ENCODE measurements around the gene IL25.

Gene IL25

DNA sequence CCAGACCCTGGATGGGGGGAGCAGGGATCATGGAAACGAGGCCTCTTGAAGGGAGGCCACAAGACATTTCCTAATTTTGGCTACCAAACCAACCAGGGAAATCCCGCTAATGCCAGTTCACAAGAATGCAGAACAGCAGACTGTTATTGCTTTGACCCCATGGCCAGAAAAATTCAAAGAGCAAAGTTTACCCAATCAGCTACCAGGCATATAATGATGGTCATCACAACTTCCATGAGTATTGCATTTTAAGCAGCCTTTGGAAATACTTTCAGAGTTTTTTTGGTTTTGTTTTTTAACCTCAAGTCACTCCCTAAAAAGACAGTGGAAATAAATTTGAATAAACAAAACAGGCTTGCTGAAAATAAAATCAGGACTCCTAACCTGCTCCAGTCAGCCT is at the start of gene IL25:
IL25 (plus strand) TSS at position 301 of the 400 bp plus-strand sequence.
- Histone ChIP-seq H3K27ac (ENCODE audit: low read depth, low read length) (no peak within 1 kb of the TSS), H4K20me1 (ENCODE audit: low read depth, low read length) (no peaks in the 10 kb centered on the region), H3F3A (ENCODE audit: insufficient read depth) (no peaks in the 10 kb centered on the region), H3K36me3 (ENCODE audit: low read length) (no peaks in the 10 kb centered on the region), H2AFZ (ENCODE audit: low read depth, low read length, severe bottlenecking) (no peak within 1 kb of the TSS), H3K9me2 (replicated peaks; ENCODE audit: insufficient read depth, low read length) (no peaks in the 10 kb centered on the region), H3K9ac (ENCODE audit: low read length) (no peak within 1 kb of the TSS), H3K4me3 (ENCODE audit: insufficient read depth, low read length, poor library complexity, severe bottlenecking) (no peak within 1 kb of the TSS), H3K9me3 (ENCODE audit: insufficient read depth, low read length) (no peaks in the 10 kb centered on the region), H3K79me2 (ENCODE audit: insufficient read depth, low read length) (no peaks in the 10 kb centered on the region), H3K27me3 (ENCODE audit: low read length) (no peaks in the 10 kb centered on the region), H3K4me2 (ENCODE audit: low read depth, low read length, poor library complexity, severe bottlenecking) (no peak within 1 kb of the TSS)
- TF ChIP-seq, protein P1, sequence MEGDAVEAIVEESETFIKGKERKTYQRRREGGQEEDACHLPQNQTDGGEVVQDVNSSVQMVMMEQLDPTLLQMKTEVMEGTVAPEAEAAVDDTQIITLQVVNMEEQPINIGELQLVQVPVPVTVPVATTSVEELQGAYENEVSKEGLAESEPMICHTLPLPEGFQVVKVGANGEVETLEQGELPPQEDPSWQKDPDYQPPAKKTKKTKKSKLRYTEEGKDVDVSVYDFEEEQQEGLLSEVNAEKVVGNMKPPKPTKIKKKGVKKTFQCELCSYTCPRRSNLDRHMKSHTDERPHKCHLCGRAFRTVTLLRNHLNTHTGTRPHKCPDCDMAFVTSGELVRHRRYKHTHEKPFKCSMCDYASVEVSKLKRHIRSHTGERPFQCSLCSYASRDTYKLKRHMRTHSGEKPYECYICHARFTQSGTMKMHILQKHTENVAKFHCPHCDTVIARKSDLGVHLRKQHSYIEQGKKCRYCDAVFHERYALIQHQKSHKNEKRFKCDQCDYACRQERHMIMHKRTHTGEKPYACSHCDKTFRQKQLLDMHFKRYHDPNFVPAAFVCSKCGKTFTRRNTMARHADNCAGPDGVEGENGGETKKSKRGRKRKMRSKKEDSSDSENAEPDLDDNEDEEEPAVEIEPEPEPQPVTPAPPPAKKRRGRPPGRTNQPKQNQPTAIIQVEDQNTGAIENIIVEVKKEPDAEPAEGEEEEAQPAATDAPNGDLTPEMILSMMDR (IDR thresholded peaks at IDR 0.05; ENCODE audit: insufficient read depth, low read length, poor library complexity, severe bottlenecking): no peak
- no peak for TF ChIP-seq EZH2phosphoT487 (conservative IDR thresholded peaks at IDR 0.05; ENCODE audit: low read length)

DNA sequence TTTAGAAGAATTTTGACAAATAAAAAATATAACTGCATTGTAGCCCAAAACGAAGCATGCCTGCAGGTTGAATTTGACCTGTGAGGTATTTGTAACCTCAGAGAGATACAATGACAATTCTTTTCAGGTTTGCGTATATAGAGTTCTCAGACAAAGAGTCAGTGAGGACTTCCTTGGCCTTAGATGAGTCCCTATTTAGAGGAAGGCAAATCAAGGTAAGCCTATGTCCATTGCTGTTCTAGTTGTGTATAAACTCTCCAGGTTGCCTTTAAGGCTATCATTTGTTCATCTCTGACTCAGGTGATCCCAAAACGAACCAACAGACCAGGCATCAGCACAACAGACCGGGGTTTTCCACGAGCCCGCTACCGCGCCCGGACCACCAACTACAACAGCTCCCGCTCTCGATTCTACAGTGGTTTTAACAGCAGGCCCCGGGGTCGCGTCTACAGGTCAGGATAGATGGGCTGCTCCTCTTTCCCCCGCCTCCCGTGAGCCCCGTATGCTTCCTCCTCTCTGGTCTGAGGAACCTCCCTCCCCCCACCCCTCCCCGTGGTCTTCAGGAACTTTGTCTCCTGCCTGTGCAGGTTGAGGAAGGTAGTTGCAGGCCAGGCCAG is 48.7 kb upstream of the IL25 start:
- Histone ChIP-seq H3K9ac (ENCODE audit: low read length) (no peak overlapping the region), H3K36me3 (ENCODE audit: low read length) (peaks cover 13% of the 10 kb centered on the region)

DNA sequence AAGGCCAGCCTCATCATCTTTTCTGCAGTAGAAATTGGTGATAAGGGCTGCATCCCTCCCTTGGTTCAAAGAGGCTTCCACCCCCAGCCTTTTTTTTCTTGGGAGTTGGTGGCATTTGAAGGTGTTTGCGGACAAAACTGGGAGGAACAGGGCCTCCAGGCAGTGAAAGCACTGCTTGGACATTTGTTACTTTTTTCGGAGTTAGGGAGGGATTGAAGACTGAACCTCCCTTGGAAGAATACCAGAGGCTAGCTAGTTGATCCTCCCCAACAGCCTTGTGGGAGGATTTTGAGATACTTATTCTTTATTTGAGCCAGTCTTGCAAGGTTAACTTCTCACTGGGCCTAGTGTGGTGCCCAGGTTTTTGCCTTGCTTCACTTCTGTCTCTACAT is 48.2 kb upstream of the IL25 start:
- Histone ChIP-seq H3K9me2 (replicated peaks; ENCODE audit: insufficient read depth, low read length) (no peaks in the 10 kb centered on the region), H3K27ac (ENCODE audit: low read depth, low read length) (no peak overlapping the region), H3K4me3 (ENCODE audit: insufficient read depth, low read length, poor library complexity, severe bottlenecking) (no peak overlapping the region), H3K36me3 (ENCODE audit: low read length) (peaks cover 13% of the 10 kb centered on the region), H3K9me3 (ENCODE audit: insufficient read depth, low read length) (no peaks in the 10 kb centered on the region), H3K9ac (ENCODE audit: low read length) (no peak overlapping the region), H4K20me1 (ENCODE audit: low read depth, low read length) (0 out of 2 replicates have a peak, but pooled peaks cover 4% of the 10 kb centered on the region), H3K27me3 (ENCODE audit: low read length) (no peaks in the 10 kb centered on the region), H3F3A (ENCODE audit: insufficient read depth) (peaks cover 29% of the 10 kb centered on the region), H3K4me2 (ENCODE audit: low read depth, low read length, poor library complexity, severe bottlenecking) (no peak overlapping the region), H3K79me2 (ENCODE audit: insufficient read depth, low read length) (peaks cover 19% of the 10 kb centered on the region), H2AFZ (ENCODE audit: low read depth, low read length, severe bottlenecking) (no peak overlapping the region)
- TF ChIP-seq EZH2phosphoT487 (conservative IDR thresholded peaks at IDR 0.05; ENCODE audit: low read length): no peak
- TF ChIP-seq, protein P1 (IDR thresholded peaks at IDR 0.05; ENCODE audit: insufficient read depth, low read length, poor library complexity, severe bottlenecking): no peak

More for the DNA sequence above, 48.7 kb upstream of the IL25 start:
- Histone ChIP-seq H3K4me3 (ENCODE audit: insufficient read depth, low read length, poor library complexity, severe bottlenecking) (no peak overlapping the region), H3K27ac (ENCODE audit: low read depth, low read length) (no peak overlapping the region), H3K79me2 (ENCODE audit: insufficient read depth, low read length) (peaks cover 19% of the 10 kb centered on the region), H3K4me2 (ENCODE audit: low read depth, low read length, poor library complexity, severe bottlenecking) (no peak overlapping the region), H3K27me3 (ENCODE audit: low read length) (no peaks in the 10 kb centered on the region), H2AFZ (ENCODE audit: low read depth, low read length, severe bottlenecking) (no peak overlapping the region), H4K20me1 (ENCODE audit: low read depth, low read length) (0 out of 2 replicates have a peak, but pooled peaks cover 4% of the 10 kb centered on the region), H3K9me3 (ENCODE audit: insufficient read depth, low read length) (no peaks in the 10 kb centered on the region), H3K9me2 (replicated peaks; ENCODE audit: insufficient read depth, low read length) (no peaks in the 10 kb centered on the region), H3F3A (ENCODE audit: insufficient read depth) (peaks cover 29% of the 10 kb centered on the region)
- TF ChIP-seq, protein P1 (IDR thresholded peaks at IDR 0.05; ENCODE audit: insufficient read depth, low read length, poor library complexity, severe bottlenecking): no peak
- no peak for TF ChIP-seq EZH2phosphoT487 (conservative IDR thresholded peaks at IDR 0.05; ENCODE audit: low read length)
